GM12872 (cell line): ENCODE results near the gene BRWD1.

Experiments used
- TF ChIP-seq, protein P1 (sequence below): IDR thresholded peaks from 3 replicates; pipeline ENCODE4 v1.5.1; 2011; ENCODE audit warnings: low read depth, mild to moderate bottlenecking, low read length, moderate library complexity; ENCODE audit not compliant: insufficient read depth

BRWD1 gene

DNA sequence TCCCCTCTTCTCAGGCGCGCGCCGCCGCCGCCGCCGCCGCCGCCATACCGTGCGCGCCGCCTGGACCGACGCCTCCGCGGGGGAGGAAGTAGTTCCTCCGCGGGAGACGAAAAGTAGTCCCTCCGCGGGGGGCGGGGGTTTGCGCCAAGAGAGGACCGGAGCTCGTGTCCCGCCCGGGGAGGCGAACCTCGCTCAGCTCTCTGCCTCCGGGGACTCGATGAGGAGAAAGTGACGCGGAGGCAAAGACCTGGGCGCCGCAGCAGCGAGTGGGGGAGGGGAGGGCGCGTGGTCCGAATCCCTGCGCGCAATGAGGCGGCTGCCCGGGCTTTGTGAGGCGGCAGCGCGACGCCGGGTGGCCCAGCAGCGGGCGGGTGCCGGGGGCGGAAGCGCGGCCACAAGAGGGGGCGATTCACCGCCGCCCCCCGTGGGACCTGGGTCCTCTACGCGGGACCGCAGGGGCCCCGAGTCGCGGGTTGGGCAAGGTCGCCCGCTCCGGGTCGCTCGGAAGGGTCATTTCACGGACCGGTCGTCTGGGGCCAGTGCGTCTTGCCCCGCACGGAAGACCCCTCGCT is at the start of gene BRWD1:
Gene BRWD1 (minus strand): TSS at position 62 of the 572 bp plus-strand sequence. CDS start 141 bp downstream, outside the sequence.
- TF ChIP-seq, protein P1, sequence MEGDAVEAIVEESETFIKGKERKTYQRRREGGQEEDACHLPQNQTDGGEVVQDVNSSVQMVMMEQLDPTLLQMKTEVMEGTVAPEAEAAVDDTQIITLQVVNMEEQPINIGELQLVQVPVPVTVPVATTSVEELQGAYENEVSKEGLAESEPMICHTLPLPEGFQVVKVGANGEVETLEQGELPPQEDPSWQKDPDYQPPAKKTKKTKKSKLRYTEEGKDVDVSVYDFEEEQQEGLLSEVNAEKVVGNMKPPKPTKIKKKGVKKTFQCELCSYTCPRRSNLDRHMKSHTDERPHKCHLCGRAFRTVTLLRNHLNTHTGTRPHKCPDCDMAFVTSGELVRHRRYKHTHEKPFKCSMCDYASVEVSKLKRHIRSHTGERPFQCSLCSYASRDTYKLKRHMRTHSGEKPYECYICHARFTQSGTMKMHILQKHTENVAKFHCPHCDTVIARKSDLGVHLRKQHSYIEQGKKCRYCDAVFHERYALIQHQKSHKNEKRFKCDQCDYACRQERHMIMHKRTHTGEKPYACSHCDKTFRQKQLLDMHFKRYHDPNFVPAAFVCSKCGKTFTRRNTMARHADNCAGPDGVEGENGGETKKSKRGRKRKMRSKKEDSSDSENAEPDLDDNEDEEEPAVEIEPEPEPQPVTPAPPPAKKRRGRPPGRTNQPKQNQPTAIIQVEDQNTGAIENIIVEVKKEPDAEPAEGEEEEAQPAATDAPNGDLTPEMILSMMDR: peak; percentile 32; the same call in 2 of the 3 replicates

DNA sequence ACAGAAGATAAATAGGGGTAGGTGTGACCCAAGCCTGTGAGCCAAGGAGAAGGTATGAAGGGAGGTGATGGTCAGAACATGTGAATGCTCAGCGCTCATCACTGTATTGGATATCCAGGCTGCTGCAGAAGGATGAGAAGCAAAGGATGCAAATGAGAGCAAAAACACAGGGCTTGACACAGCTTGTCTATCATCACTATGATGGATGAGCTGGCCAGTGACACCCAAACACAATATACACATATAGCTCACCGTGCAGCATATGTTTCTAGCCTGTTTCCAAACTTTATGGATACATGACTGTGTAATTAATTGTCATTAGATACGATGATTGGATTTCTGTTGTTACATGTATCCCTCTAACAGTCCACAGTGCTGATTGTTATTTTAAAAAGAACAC is 49.3 kb upstream of the BRWD1 start:
- TF ChIP-seq, protein P1: no peak

DNA sequence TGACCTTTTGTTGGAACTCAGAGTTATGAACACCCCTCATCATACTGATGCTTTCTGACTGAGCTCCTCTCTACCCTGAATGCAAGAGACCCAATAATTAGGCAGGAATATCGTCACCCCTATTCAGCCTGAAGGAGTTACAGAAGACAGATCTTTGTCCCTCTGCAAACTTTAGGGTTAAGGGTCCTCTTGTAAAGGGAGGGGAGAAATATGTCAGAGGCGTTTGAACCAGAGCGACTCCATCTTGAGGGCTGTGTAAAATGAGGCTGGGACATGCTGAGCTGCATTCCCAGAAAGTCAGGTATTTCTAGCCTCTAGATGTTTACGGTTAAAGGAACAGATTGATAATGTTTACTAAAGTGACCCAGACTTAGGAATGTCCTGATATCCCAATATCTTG is 46.0 kb upstream of the BRWD1 start:
- TF ChIP-seq, protein P1: no peak

DNA sequence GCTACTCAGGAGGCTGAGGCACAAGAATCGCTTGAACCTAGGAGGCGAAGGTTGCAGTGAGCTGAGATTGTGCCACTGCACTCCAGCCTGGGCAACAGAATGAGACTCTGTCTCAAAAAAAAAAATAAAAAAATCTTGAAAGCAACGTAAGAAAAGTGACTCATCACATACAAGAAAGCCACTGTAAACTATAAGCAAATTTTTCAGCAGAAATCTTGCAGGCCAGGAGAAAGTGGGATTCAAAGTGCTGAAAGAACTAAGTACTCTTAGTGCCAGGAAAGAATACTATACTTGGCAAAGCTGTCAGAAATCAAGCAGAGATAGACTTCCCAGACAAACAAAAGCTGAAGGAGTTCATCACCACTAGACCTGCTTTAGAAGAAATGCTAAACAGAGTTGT is 39.9 kb upstream of the BRWD1 start:
- TF ChIP-seq, protein P1: no peak

DNA sequence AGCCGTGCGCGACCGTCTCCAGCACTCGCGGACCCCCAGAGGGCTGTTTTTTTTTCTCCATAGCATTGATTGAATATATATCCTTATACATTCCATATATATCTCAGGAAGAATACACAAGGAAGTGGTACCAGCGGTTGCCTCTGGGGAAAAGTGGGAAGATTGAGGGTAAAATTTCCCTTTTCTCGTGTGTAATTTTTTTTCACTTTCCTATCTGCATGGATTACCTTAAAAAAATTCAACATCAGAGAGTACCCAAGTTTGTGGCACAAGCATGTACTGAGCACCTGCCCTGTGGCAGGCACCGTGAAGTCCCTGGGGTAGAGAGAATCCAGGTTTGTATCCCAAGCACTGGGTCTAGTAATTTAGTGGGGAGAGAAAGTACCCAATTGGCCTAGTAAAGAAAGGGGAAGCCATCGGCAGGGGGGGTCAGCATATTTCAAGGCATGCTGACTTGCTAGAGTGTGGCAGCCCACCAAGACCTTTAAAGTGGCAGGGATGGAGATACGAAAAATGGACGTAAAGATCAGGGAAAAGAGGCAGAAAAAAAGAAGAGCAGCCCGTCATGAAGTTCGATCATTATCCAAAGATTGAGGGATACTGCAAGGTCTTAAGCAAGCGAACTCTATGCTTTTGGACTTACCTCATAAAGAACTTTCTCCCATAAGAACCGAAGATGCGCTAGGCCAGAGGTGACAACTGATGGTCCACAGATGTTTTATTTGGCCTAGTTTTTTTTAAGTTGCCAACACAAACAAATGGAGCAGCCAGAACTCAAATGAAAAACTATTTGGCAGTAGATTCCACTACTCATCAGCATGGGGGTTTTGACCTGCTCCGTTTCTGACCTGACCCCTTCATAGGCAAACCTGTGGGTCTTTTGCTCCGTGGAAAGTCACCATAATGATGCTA is 36.9 kb upstream of the BRWD1 start:
- TF ChIP-seq, protein P1: no peak

DNA sequence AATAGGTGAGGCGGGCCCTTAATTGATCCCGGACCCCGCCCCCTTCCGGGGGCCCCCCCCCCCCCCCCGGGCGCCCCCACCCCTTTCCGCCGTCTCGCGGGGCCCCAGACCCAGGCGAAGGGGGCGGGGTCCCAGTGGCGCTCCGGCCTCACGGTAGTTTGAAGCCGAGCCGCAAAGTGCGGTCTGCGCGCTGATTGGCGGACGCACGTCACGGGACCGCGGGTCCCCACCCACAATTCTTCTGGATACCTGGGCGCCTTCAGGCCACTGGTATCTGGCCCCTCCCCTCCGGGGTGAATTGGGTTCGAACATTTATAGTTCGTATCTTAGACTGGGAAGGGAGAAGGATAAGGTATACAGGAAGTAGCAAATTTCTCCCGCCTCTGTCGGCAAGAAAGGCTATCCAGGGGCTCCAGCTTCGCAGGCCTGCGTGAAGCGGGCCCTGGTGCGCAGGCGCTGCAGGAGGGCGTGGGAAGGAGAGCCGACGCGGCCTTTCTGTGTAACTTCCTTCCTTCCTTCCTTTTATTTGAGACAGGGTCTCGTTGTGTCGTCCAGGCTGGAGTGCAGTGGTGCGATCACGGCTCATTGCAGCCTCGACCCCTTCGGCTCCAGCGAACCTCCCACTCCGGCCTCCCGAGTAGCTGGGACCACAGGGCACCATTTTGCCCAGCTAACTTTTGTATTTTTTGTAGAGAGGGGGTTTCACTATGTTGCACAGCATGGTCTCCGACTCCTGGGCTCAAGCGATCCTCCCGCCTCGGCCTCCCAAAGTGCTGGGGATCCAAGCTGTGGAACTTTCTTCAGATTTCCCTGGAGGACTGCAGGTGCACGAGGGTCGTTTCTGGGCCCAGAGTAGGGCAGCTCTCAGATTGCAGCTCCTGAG is 36.0 kb upstream of the BRWD1 start:
- TF ChIP-seq, protein P1: no peak
